Dedifferentiated amniotic fluid mesenchymal stem cell (primary cell): ENCODE data around the gene MAP7D3.
"Not testable (repeated sequence)": the region's sequence is repeated elsewhere in the genome, so short reads cannot be mapped to it uniquely, and the experiment has no call there.

Experiments
- DNase-seq: peaks from one replicate; pipeline ENCODE4 v3.0.0-alpha.2; 2016; ENCODE audit errors: extremely low spot score

The MAP7D3 gene

DNA sequence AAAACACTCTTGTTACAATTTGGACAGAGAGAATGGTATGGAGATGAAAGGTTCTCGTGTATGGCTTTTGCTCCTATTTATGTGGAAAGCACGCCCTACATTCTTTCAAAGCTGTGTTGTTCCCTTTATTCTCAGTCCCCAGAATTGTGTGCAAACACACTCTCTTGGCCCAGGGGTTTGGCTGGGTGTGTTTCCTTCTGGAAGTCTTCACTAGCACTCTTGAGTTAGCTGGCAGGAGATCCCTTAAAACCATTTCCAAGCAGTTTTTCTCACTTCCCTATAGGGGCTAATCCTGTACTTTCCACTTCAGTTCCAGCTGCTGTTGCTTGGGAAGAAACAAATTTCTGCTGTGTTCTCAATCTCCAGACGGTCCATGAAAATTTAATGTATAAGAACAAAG lies 68.8 kb downstream of the MAP7D3 start:
- DNase-seq, result no peak

DNA sequence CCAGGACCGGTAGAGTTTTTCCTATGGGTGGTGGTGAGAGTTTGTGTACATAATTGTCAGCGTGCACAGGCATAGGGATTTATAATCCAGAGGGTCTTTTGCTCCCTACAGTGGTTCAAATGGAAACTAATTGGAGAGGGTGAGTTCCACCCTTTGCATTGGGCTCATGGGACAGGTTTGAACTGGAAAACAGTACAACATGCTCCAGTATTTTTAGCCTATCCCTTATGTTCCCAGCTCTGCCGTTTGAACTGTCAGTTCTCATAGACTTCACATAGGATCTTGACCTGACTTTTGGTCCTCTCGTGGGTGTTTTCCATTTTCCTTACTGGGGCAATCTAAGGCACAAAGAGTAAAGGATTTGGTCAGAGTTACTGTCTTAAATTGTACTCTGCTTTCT lies 72.1 kb downstream of the MAP7D3 start:
- no peak for DNase-seq

DNA sequence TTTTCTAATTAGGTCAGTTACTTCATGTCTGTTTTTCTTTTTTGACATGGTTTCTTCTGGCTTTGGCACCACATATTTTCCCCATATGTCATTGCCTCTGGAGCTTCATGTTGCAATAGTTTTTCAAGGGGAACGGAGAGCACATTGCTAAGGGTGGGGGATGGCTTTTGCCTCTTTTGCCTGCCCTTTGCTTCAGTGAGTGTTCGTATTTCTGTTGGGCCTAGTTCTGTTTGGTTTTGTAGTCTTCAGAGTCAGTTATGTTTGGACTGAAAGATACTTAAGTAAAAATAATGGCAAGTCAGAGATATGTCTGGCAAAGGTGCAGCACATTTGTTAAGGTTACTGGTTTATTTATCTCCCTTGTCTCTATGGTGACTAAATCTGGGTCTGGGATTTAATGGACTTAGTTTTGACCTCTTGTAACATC lies 74.8 kb downstream of the MAP7D3 start:
- DNase-seq, result peak; percentile 89

DNA sequence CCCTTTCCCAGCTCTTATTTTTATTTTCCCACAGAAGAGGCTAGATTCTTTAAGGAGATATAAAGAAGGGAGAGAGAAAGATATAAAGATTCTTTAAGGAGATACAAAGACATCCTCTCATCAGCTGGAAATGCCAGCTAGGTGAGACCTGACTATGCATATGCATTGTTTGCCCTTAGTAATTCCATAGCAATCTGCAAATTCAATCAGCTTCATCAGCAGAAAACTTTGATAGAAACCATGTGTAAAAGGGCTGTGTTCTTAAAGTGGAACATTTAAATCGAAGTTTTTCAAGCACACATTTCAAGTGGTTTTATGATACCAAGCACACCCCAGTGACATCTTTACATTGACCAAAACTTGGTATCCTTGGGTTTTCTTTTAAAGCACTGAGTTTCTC lies 79.8 kb downstream of the MAP7D3 start:
- DNase-seq, result no peak

DNA sequence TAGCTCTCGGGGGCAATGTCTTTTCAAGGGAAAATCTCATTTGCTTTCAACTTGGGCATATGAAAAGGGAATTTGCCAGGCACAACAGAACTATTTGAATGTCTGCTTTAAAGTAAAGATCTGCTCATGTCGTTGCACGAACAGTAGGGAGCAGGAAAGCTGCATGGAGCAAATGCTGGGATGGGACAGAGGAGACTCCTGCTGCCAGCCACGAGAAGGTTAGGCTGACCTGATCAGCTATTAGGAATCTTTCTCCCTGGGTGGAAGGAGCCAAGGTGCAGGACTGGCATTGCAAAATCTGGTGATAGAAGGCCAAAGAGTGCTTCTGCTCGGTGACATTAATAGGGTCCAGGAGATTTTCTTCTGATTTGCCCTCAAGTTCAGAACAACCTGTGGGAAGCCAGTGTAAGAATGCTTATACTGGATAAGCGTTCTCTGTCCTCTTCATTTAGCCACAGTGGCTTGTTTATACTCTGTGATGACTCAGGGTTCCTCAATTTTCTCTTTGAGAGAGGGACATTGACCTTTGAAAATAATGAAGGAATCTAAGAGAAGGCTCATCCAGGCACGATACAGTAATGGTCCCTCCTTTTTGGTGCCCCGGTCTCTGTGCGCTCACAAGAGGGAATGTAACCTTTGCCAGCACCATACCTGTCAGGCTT lies 80.9 kb downstream of the MAP7D3 start:
- no peak for DNase-seq

DNA sequence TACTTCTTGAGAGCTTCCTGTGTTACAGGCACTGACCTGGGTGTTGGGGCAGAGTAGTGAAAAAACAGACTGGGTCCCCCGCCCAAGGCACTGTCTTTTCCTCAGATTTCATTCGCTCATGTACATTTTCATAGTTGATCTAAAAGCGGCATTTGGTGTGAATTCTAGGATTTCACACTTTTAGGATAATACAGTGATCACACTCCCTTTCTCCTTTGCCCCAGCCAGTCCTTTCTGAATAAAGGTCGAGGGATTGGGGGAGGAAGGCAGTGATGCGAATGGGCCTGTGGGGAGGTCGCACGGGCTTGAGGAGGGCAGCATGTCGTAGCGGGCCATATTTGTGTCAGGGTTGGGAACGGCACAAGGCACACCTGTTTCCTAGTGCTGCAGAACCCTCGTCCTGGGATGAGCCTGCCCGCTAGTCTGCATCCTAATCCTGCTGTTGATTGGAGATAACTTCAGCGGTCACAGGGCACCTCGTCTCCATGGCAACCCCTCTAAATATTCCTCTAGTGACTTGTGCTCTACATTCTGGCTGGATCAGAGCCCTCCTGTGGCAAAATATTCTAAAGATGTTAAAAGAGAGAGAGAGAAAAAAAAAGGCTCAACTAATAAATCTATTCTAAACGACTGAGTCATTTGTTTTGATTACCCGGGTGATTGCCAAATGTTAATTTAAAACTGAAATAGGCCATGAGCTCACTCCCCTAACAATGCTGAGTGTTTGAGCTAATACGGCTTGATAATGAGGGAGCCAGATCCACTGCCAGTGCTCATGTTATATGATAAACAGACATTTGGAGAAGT lies 82.1 kb downstream of the MAP7D3 start:
- DNase-seq, result peak; percentile 92

DNA sequence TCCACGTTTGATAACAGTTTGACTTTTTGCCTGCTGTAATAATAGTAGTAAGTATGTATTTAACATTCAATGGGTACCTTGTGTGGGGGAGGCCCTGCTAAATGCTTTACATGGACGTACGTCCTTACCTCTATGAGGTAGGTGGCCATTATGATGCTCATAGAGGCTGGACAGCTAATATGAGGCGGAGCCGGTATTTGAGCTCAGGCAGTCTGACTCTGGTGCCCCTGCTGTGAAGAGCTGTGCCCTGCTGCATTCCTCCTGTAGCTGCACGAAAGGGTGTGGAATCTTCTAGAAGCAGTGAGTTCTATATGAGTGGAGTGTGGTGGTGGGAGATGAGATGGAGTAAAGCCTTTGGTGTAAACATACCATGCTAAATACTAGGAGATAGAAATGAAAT lies 83.2 kb downstream of the MAP7D3 start:
- DNase-seq, result not testable (repeated sequence)

DNA sequence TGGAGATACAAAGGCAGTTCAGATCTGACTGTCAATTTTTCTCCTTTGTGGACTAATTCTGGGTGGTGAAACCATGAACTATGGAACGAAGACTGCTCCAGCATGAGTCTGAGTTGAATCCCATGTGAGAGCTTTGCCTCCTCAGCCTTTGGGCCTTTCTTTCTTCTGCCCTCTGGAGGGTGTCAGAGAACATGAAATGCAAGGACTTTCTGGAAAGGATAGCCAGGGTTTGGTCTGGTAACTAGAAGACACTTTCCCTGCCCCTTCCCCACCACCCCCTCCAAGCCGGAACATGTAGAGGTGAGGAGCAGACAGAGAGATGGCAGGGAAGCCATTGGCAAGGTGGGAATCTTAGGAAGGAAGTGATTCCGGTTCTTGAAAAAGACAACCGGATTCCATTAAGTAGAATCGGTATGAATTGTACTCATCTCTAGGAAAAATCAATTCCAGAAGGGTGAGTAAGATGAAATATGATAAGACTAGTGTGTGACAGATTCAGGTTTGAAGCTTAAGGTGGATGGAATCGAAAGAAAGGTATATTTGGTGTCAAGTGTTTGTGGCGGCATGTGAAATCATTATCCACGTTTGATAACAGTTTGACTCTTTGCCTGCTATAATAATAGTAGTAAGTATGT lies 84.9 kb downstream of the MAP7D3 start:
- peak; percentile 38 for DNase-seq

DNA sequence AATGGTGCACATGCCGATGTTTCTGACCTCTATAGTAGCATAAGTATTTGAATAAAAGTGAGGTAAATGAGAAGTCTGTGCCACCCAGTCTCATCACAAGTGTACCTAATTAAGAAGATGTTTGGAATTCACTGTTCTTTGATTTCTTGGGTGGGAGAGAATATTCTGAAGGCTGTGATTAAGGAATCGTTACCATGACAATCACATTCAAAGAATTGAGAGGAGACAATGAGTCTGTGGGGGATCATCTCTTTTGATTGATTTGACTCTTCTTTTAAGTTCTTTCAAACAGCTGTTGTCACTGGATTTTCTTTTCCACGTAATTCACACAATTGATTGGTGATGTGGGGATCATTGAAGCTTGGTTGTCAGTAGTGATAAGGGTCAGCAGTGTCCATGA lies 85.8 kb downstream of the MAP7D3 start:
- no peak for DNase-seq

DNA sequence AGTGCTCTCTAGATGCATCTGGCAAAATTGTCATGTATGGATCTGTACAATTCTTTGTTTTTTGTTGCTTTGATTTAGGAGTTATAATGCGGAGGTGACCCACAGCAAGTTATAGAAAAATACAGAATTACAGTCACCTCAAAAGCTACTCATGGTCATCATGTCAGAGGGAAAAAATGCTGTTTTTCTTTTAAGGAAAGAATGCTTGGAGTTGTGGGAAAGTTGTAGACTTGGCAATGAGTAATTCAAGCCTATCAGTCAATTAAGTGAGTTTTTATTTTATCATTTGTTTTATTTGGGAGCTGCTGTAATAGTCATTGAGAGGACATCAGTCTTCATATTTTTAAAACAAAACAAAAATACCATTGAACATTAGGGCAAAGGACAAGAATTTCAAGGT lies 87.5 kb downstream of the MAP7D3 start:
- DNase-seq, result no peak
